ENCODE results near the gene PPP1R10. TPM values are rescaled to one million over a fixed set of nuclear protein-coding genes. Genes with fewer than 3 reads are reported as not detected.

Gene PPP1R10
- total RNA-seq, 2 donors from 2014 or later, result 36.1 to 48.1 TPM

DNA sequence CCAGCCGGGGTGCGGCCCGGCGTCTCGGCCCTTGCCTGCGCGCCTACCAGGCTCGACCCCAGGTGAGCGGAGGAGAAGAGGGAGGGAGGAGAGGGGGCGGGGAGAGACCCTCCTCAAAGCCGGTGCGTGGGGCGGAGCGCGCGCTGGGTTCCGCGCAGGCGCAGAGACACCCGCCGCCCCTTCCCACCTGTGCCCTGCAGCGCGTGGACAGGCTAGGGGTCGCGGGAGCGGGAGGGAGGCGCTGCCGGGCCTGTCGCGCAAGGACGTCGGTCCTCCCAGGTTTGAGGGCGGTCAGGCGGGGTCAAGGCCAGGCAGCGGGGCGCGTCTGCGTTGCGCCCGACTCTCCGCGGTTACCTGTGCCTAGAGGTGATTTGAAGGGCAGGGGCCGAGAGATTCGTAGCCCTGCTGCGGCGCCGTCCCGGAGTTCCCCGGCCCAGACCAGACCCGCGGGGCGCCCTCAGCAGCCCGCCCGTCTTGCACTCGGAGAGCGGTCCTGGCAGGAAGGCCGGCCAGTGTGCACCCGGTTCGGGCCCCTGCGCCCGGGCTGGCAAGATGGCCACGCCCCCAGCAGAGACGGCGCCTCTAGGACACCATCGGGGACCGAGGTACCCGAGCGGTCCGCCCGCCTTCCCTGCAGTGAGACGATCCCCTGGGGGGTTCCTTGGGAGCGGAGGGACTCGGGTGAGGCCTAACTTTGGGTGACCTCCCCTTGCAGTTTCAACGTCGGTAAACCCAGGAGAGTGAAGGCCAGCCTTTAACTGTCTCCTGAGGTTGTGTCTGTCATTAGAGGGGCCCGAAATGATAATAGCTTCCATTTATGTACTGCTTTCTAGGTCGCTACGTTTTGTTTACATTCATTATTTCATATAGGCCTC is 30.4 kb upstream of the PPP1R10 start:
- H3K36me3 ChIP-seq (replicated peaks in 1 of 2; ENCODE audit: insufficient read depth in 1 of 2, low read depth in 2 of 2), result peaks cover 0 to 8% of the 10 kb centered on the region in 2 donors
- WGBS, 2 donors, result 0% methylated on average over 7 to 78 of the region's 78 CpGs

DNA sequence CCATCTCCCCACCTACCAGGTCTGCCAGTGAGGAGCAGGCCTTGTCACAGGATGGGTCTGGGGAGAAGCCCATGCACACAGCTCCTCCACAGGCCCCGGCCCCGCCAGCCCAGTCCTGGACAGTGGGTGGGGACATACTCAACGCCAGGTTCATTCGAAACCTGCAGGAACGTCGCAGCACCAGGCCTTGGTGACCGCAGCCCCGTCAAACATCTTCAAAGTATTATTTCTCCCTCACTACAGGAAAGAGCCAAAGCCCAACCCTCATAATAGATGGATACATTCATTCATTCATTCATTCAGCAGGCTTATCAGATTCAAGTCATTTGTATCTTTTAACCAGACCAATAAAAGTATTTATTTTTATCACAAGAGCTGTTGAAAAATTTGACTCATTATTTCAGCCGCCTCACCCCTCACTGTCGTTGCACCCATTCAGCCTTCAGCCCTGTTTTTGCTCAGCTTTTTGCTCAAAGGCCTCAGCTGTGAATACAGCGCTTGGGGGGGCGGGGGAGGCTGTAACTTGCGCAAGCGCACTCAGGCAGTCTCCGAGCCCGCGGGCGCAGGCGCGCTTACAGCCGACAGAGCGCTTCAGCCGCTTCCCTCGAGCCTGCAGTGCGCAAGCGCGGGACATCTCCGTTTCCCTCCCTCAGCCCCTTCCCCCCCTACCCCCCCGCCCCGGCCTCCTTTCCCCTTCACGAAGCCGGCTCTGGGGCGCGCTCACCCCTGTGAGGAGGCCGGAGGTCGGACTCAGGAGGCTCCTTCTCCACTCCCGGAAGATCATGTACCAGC is 29.6 kb upstream of the PPP1R10 start, which contains the start of gene C6orf136:
Gene C6orf136, plus strand, starts transcription at position 684 of the 792 bp plus-strand sequence. Its CDS starts 99 bp downstream, at position 783.
- peak within 1 kb of the TSS; percentile 83 to 97 (median 91) for H3K27ac ChIP-seq
- H3K4me1 ChIP-seq, result peaks cover 22% of the 10 kb centered on the region
- no peak for TF ChIP-seq POLR2A (IDR thresholded peaks at IDR 0.05)
- peak in 1 of 7 experiments; percentile 6 for TF ChIP-seq CTCF (IDR thresholded peaks at IDR 0.05)
- ATAC-seq, result peak; percentile 89
- no peaks in the 10 kb centered on the region for H3K9me3 ChIP-seq
- intact Hi-C loops (cut with DNase I), result no loop called here
- H3K27me3 ChIP-seq, result no peaks in the 10 kb centered on the region
- peak; percentile 92 to 96 (median 95) for DNase-seq
- H3K36me3 ChIP-seq (replicated peaks in 1 of 2; ENCODE audit: insufficient read depth in 1 of 2, low read depth in 2 of 2), result no peaks in the 10 kb centered on the region
- peak within 1 kb of the TSS; percentile 70 to 96 for H3K4me3 ChIP-seq
- 4 to 8% methylated on average over 21 to 36 of the region's 37 CpGs for WGBS, 2 donors

More for the DNA sequence above, 30.4 kb upstream of the PPP1R10 start:
- Histone ChIP-seq H3K4me1 (peaks cover 22% of the 10 kb centered on the region), H3K27ac (peak overlapping the region; percentile 83 to 97 (median 91)), H3K9me3 (no peaks in the 10 kb centered on the region), H3K27me3 (no peaks in the 10 kb centered on the region), H3K4me3 (peak overlapping the region; percentile 70 to 96)
- TF ChIP-seq POLR2A (IDR thresholded peaks at IDR 0.05) (peak; percentile 18 to 67 (median 61)), CTCF (IDR thresholded peaks at IDR 0.05) (no peak)
- peak; percentile 70 to 80 (median 78) for DNase-seq
- intact Hi-C loops (cut with DNase I), result no loop called here
- ATAC-seq, result peak; percentile 75

DNA sequence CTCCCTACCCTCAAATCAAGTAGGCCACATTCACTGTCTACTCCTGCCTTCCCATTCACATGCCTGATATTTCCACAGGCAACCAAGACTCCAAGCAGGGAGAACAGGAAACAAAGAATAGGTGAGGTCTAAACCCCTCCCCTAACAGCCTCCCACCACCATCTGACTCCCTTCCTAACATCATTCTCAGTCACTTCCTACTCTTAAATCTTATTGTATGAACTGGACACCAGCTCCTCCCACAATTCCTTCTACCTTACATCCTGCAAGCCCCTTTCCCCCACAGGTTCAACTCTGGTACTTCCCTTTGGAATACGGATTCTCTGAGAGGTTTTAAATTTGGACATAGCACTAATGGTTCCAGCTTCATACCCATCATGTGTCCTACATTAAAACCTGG is 28.9 kb upstream of the PPP1R10 start:
- peak overlapping the region in 1 of 4 donors; percentile 87 for H3K27ac ChIP-seq
- H3K36me3 ChIP-seq (replicated peaks in 1 of 2; ENCODE audit: insufficient read depth in 1 of 2, low read depth in 2 of 2), result no peaks in the 10 kb centered on the region
- no peak overlapping the region for H3K4me3 ChIP-seq
- no peak for ATAC-seq
- H3K27me3 ChIP-seq, result no peaks in the 10 kb centered on the region
- intact Hi-C loops (cut with DNase I), result no loop called here
- WGBS, 2 donors, result 73 to 78% methylated on average over 1 of the region's 1 CpG
- H3K4me1 ChIP-seq, result peaks cover 22% of the 10 kb centered on the region
- no peak for DNase-seq
- TF ChIP-seq CTCF (IDR thresholded peaks at IDR 0.05) (no peak), POLR2A (IDR thresholded peaks at IDR 0.05) (no peak)
- no peaks in the 10 kb centered on the region for H3K9me3 ChIP-seq

- 72 to 81% methylated on average over 5 of the region's 5 CpGs for WGBS, 2 donors
- Histone ChIP-seq H3K27ac (no peak overlapping the region), H3K36me3 (replicated peaks in 1 of 2; ENCODE audit: insufficient read depth in 1 of 2, low read depth in 2 of 2) (no peaks in the 10 kb centered on the region), H3K27me3 (no peaks in the 10 kb centered on the region), H3K9me3 (no peaks in the 10 kb centered on the region), H3K4me1 (peaks cover 22% of the 10 kb centered on the region), H3K4me3 (no peak overlapping the region)
- intact Hi-C loops (cut with DNase I), result no loop called here
- ATAC-seq, result no peak
- DNase-seq, result no peak
- no peak for TF ChIP-seq CTCF (IDR thresholded peaks at IDR 0.05)
- TF ChIP-seq POLR2A (IDR thresholded peaks at IDR 0.05), result no peak
Measured at GRCh38 chr6:30644769-30645168, 27.7 kb upstream of the PPP1R10 start.

Data from body of pancreas (tissue), 4 donors.